ENCODE measurements around the gene GFOD2.

DNA sequence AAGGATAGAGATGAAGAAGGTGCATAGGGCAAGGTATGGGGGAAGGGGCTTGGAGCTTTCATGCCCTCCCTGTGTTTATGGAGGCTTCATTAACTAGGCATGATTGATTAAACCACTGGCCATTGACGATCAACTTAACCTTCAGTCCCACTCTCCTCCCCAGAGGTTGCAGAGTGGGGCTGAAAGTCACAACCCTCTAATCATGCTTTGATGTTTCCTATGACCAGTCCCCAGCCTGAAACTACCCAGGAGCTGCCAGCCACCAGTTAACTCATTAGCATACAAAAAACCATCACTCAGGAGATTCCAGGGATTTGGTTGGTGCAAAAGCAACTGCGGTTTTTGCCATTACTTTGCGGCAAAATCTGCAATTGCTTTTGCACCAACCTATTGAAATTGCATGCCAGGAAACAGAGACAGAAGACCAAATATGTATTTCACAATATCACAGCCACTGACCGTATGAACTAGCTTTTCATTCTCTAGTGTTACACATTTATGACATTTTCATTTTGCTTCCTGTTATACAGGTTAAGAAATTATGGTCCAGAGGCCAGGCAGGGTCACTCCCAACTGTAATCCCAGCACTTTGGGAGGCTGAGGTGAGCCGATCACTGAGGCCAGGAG lies 5.4 kb downstream of the GFOD2 start:
- TF ChIP-seq, protein P1, sequence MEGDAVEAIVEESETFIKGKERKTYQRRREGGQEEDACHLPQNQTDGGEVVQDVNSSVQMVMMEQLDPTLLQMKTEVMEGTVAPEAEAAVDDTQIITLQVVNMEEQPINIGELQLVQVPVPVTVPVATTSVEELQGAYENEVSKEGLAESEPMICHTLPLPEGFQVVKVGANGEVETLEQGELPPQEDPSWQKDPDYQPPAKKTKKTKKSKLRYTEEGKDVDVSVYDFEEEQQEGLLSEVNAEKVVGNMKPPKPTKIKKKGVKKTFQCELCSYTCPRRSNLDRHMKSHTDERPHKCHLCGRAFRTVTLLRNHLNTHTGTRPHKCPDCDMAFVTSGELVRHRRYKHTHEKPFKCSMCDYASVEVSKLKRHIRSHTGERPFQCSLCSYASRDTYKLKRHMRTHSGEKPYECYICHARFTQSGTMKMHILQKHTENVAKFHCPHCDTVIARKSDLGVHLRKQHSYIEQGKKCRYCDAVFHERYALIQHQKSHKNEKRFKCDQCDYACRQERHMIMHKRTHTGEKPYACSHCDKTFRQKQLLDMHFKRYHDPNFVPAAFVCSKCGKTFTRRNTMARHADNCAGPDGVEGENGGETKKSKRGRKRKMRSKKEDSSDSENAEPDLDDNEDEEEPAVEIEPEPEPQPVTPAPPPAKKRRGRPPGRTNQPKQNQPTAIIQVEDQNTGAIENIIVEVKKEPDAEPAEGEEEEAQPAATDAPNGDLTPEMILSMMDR (IDR thresholded peaks at IDR 0.05; ENCODE audit: low read depth, low read length) = no peak
- TF ChIP-seq, protein P2, sequence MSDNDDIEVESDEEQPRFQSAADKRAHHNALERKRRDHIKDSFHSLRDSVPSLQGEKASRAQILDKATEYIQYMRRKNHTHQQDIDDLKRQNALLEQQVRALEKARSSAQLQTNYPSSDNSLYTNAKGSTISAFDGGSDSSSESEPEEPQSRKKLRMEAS (IDR thresholded peaks at IDR 0.05; ENCODE audit: low read depth, low read length) = no peak
- no peak for TF ChIP-seq POLR2A (IDR thresholded peaks at IDR 0.05; ENCODE audit: extremely low read depth, insufficient read length)
